Jurkat, Clone E6-1 (cell line): ENCODE data around the gene WDR70.
"Not testable (repeated sequence)": the region's sequence is repeated elsewhere in the genome, so short reads cannot be mapped to it uniquely, and the experiment has no call there.

Experiments
- DNase-seq: peaks from one replicate; pipeline ENCODE4 v3.0.0-alpha.2; 2011; ENCODE audit warnings: low read depth, low spot score
- H3K4me3 ChIP-seq: 2 replicates; pipeline ENCODE4 v1.5.1; 2011; ENCODE audit warnings: mild to moderate bottlenecking, low read length, control low read depth, moderate library complexity

The WDR70 gene

DNA sequence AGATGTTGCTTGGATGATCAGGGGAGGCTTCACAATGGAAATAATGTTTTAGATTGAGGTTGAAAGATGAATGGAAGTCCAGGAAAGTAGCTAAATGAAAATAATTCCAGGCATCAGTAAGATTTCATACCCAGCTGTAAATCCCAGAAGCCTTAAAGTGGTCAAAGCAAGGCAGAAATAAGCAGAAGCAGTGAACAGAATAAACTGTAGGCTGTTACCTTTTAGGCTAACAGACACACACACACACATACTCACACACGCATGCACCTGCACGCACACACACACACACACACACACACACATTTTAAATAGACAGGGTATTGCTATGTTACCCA, 175.3 kb downstream of the WDR70 start:
- DNase-seq: no peak
- H3K4me3 ChIP-seq: no peak overlapping the region

DNA sequence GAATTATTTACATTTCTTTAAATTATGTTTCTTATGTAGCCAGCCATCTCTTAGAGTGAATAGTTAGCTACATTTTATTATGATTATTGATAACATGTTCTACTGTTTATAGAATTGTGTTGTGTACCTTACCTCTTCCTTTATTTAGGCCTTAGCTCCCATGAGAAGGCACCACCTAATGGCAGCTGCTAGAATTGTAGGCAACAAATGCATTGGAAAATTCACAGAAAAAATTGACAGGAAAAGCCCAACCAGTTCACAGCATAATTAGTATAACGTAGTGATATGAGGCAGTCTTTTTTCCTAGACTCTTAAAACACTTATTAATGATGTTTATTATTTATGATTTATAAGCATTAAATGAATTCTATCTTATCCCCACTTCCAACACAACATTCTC, 175.8 kb downstream of the WDR70 start:
- DNase-seq: no peak

GRCh38 chr5:37557734-37558293, 178.7 kb downstream of the WDR70 start:
- no peak for DNase-seq
- H3K4me3 ChIP-seq: no peak overlapping the region

More for the DNA sequence above, 175.8 kb downstream of the WDR70 start:
- no peak overlapping the region for H3K4me3 ChIP-seq

- DNase-seq: no peak
- no peak overlapping the region for H3K4me3 ChIP-seq
Observed at GRCh38 chr5:37565062-37565670, 186.0 kb downstream of the WDR70 start.

DNA sequence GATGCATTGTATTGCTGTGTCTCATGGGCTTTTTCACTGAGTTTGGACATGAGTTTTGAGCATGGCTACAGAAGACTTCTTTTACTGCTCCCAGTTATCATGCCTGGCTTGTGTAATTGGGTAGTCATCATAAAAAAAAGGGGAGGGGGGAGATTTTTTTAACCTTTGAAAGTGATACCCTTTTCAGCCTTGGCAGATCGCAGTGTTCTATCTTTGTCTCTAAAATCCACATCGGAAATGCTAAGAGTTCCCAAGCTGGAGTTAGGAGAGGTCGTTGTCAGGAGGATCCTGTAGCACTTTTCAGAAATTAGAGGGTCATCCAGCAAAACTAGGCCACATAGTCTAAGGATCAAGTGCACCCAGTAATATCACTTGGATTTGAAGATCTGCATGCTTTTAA, 188.4 kb downstream of the WDR70 start:
- DNase-seq: no peak
- no peak overlapping the region for H3K4me3 ChIP-seq

DNA sequence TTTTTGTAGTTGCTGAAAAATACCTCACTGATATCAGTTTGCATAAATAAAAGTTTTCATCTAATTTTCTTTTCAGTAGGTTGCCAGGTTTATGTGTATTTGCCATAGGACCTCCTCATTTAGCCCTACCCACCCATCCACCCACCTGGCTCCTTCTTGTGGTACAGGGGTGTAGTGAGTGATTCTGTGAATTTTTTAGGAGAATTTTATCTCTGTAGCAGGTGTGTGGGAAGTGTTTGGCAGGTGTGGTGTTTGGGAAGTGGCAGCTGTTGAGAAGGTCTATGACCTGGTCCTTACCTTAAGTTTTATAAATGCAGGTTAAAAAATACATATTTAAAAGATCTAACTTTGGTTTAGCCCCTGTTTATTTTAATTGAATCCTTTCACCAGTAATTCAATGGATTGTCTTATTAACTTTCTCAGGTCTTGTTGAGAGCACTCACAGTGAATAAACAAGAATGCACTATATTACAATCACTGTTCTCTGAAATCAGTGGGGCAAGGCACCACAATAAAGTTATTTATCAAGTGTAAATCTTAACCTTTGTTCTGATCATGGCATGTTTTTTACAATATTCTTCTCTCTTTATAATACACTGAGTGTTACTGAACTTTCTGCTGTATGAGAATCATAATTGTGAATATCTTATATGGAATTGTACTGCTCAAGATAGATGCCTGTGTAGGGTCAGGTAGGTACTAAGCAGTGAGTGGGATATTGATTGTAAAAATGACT, 189.1 kb downstream of the WDR70 start:
- DNase-seq: no peak

GRCh38 chr5:37568893-37569292, 189.8 kb downstream of the WDR70 start:
- DNase-seq: no peak
- no peak overlapping the region for H3K4me3 ChIP-seq

More for the DNA sequence above, 189.1 kb downstream of the WDR70 start:
- H3K4me3 ChIP-seq: no peak overlapping the region

DNA sequence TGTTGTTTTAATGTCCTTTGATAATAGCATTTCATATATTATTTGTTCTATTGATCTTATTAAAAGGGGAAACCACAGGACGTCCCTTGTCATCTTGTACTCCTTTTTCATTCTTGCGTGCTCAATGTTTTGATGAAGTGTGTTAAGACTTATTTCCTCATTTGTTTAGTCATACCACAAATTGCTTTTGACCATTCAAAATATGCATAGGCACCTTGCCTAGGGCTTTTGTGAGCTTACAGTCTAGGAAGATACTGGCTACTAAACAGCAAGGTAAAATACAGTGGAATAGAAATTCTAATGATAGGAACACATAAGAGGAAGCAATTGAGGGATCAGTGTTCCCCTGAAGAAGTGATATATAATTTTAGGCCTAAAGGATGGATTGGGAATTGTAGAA, 190.3 kb downstream of the WDR70 start:
- no peak for DNase-seq
- H3K4me3 ChIP-seq: no peak overlapping the region

DNA sequence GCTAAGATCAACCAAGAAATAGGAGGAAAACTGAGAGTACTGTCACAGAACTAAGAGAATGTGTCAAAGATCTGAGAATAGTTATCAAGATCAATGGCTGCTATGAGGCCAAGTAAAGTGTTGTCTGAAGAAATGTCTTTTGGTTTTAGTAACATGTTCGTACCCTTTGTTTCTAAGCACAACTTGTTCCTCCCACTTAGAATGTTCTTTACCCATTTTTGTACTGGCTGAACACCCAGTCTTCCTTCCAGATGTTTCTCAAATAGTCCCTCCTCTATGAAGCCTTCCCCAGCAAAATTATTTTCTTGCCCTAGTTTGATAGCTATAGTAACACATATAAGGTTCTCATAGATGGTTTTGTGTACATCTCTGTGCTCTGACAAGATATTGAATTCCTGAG, 191.5 kb downstream of the WDR70 start:
- no peak for DNase-seq
- no peak overlapping the region for H3K4me3 ChIP-seq

DNA sequence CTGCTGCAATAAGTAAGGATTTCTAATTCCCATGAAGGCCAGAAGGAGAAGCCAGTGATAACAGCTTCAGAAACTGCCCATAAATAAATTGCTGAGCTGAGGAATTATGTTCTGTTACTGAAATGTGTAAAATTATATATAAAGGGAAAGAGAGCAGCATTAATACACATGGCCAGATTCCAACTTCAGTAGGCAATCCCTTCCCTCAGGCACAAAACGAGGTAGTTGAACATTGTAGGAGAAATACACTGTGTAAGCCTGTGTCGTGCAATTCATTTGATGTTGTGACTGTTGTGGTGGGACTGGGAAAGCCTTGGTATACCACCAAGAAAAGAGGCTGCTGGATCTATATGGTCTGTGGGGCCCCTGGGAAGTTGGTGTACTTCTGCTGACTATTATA, 192.9 kb downstream of the WDR70 start:
- no peak for DNase-seq
- no peak overlapping the region for H3K4me3 ChIP-seq

- H3K4me3 ChIP-seq: no peak overlapping the region
- DNase-seq: no peak
Observed at GRCh38 chr5:37575541-37576489, 196.7 kb downstream of the WDR70 start.

GRCh38 chr5:37576552-37576951, 197.4 kb downstream of the WDR70 start:
- DNase-seq: no peak

DNA sequence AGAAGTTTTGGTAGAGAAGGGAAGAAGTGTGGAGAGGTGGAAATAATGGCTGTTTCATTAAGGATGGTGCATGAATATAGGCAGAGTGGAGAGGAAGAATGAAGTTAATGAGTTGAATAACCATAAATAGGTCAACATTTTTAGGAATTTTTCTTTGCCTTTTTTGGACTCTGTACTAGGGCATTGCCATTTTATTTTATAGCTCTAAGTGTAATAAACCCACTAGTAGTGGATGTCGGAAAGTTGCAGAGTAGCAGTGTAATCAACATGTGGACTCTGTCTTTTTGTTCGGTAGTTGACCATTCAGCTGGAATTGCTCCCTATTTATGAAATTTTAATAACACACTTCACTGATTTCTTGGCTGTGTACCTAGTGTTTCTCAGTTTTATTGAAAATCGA, 199.1 kb downstream of the WDR70 start:
- H3K4me3 ChIP-seq: no peak overlapping the region
- no peak for DNase-seq

More at GRCh38 chr5:37576552-37576951, 197.4 kb downstream of the WDR70 start:
- H3K4me3 ChIP-seq: no peak overlapping the region

DNA sequence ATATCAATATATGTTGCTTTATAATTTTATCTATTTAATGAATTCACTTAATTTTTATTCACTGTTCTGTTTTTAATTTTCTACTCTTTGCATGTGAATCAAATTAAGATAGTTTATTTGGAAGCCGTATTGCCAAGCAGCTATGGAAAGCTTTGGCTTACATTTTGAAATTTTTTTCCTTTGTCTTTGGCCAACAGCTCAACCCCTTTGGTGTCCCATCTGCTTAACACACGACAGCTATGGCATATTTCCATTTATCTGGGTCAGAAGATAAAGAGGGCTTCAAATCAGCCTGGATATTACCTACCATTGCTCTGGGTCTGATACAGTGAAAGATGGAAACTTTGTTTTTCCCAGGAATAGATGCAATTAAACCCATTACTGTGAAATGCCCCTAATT, 201.0 kb downstream of the WDR70 start:
- DNase-seq: no peak
- H3K4me3 ChIP-seq: no peak overlapping the region

DNA sequence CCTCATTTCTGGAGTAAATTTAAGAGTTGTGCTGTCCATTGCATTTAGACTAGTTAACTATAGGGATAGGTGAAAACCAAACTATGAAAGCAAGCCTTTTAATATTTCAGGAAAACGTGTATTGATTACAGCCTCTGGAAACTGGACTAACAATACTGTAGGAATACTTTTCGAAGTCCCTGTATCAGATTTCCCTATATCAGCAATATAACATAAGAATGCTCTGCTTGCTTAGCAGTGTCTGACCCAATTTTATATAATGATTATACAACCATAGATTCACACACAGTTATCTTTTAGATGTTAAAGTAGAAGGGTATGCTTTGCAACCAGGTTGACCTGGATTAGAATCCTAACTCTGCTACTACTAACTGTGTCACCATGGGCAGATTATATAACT, 203.1 kb downstream of the WDR70 start:
- DNase-seq: no peak
- no peak overlapping the region for H3K4me3 ChIP-seq

- DNase-seq, H3K4me3 ChIP-seq: not testable (repeated sequence)
Observed at GRCh38 chr5:37593292-37593691, 214.2 kb downstream of the WDR70 start.

- H3K4me3 ChIP-seq, DNase-seq: not testable (repeated sequence)
Observed at GRCh38 chr5:37594864-37595263, 215.7 kb downstream of the WDR70 start.

GRCh38 chr5:37598733-37599132, 219.6 kb downstream of the WDR70 start:
- DNase-seq: no peak
- no peak overlapping the region for H3K4me3 ChIP-seq

DNA sequence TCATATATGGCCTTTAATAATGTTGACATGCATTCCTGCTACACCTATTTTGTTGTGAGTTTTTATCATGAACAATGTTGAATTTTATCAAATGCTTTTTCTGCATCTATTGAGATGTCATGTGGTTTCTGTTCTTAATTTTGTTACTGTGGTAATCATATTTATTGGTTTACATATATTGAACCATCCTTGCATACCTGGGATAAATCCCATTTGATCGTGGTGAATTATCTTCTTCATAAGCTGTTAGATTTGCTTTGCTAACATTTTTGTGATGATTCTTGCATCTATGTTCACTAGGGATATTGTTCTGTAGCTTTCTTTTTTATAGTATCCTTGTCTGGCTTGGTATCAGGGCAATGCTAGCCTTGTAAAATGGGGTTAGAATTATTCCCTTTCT, 222.0 kb downstream of the WDR70 start:
- no peak overlapping the region for H3K4me3 ChIP-seq
- no peak for DNase-seq

GRCh38 chr5:37603072-37603471, 224.0 kb downstream of the WDR70 start:
- DNase-seq: no peak
- H3K4me3 ChIP-seq: no peak overlapping the region
